HG03159 (cell line): ENCODE measurements around the gene NECTIN2.
"Not testable (repeated sequence)": the region's sequence is repeated elsewhere in the genome, so short reads cannot be mapped to it uniquely, and the experiment has no call there.

Source experiments
- ATAC-seq: cut with Tn5 transposase; IDR thresholded peaks from one replicate; pipeline ENCODE4 v1.9.1; 2021; ENCODE audit warnings: mild to moderate bottlenecking, moderate library complexity; ENCODE audit not compliant: unreplicated experiment

The NECTIN2 gene

DNA sequence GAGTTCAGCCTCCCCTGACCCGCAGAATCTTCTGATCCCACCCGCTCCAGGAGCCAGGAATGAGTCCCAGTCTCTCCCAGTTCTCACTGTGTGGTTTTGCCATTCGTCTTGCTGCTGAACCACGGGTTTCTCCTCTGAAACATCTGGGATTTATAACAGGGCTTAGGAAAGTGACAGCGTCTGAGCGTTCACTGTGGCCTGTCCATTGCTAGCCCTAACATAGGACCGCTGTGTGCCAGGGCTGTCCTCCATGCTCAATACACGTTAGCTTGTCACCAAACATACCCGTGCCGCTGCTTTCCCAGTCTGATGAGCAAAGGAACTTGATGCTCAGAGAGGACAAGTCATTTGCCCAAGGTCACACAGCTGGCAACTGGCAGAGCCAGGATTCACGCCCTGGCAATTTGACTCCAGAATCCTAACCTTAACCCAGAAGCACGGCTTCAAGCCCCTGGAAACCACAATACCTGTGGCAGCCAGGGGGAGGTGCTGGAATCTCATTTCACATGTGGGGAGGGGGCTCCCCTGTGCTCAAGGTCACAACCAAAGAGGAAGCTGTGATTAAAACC is 58.4 kb downstream of the NECTIN2 start:
- ATAC-seq = no peak

DNA sequence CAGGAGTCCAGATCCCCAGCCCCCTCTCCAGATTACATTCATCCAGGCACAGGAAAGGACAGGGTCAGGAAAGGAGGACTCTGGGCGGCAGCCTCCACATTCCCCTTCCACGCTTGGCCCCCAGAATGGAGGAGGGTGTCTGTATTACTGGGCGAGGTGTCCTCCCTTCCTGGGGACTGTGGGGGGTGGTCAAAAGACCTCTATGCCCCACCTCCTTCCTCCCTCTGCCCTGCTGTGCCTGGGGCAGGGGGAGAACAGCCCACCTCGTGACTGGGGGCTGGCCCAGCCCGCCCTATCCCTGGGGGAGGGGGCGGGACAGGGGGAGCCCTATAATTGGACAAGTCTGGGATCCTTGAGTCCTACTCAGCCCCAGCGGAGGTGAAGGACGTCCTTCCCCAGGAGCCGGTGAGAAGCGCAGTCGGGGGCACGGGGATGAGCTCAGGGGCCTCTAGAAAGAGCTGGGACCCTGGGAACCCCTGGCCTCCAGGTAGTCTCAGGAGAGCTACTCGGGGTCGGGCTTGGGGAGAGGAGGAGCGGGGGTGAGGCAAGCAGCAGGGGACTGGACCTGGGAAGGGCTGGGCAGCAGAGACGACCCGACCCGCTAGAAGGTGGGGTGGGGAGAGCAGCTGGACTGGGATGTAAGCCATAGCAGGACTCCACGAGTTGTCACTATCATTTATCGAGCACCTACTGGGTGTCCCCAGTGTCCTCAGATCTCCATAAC is 59.5 kb downstream of the NECTIN2 start, which contains the start of gene APOE:
Gene APOE (plus strand): TSS at position 360 of the 724 bp plus-strand sequence. CDS start 829 bp downstream, outside the sequence.
- ATAC-seq = no peak

DNA sequence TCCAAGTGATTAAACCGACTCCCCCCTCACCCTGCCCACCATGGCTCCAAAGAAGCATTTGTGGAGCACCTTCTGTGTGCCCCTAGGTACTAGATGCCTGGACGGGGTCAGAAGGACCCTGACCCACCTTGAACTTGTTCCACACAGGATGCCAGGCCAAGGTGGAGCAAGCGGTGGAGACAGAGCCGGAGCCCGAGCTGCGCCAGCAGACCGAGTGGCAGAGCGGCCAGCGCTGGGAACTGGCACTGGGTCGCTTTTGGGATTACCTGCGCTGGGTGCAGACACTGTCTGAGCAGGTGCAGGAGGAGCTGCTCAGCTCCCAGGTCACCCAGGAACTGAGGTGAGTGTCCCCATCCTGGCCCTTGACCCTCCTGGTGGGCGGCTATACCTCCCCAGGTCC is 61.5 kb downstream of the NECTIN2 start:
- ATAC-seq = no peak

DNA sequence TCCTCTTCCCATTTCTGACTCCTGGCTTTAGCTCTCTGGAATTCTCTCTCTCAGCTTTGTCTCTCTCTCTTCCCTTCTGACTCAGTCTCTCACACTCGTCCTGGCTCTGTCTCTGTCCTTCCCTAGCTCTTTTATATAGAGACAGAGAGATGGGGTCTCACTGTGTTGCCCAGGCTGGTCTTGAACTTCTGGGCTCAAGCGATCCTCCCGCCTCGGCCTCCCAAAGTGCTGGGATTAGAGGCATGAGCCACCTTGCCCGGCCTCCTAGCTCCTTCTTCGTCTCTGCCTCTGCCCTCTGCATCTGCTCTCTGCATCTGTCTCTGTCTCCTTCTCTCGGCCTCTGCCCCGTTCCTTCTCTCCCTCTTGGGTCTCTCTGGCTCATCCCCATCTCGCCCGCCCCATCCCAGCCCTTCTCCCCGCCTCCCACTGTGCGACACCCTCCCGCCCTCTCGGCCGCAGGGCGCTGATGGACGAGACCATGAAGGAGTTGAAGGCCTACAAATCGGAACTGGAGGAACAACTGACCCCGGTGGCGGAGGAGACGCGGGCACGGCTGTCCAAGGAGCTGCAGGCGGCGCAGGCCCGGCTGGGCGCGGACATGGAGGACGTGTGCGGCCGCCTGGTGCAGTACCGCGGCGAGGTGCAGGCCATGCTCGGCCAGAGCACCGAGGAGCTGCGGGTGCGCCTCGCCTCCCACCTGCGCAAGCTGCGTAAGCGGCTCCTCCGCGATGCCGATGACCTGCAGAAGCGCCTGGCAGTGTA is 62.2 kb downstream of the NECTIN2 start:
- no peak for ATAC-seq

DNA sequence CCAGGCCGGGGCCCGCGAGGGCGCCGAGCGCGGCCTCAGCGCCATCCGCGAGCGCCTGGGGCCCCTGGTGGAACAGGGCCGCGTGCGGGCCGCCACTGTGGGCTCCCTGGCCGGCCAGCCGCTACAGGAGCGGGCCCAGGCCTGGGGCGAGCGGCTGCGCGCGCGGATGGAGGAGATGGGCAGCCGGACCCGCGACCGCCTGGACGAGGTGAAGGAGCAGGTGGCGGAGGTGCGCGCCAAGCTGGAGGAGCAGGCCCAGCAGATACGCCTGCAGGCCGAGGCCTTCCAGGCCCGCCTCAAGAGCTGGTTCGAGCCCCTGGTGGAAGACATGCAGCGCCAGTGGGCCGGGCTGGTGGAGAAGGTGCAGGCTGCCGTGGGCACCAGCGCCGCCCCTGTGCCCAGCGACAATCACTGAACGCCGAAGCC is 62.8 kb downstream of the NECTIN2 start:
- ATAC-seq = no peak

DNA sequence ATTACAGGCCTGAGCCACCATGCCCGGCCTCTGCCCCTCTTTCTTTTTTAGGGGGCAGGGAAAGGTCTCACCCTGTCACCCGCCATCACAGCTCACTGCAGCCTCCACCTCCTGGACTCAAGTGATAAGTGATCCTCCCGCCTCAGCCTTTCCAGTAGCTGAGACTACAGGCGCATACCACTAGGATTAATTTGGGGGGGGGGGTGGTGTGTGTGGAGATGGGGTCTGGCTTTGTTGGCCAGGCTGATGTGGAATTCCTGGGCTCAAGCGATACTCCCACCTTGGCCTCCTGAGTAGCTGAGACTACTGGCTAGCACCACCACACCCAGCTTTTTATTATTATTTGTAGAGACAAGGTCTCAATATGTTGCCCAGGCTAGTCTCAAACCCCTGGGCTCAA is 63.7 kb downstream of the NECTIN2 start:
- no peak for ATAC-seq

DNA sequence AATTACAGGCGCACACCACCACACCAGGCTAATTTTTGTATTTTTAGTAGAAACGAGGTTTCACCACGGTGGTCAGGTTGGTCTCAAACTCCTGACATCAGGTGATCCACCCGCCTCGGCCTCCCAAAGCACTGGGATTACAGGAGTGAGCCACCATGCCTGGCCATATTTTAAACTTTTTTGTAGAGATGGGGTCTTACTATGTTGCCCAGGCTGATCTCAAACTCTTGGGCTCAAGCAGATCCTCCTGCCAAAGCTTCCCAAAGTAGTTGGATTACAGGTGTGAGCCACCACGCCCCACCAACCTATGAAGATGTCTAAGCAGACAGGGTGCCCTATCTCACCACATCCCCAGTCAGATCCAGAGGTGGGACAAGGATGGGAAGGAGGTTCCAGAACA is 65.8 kb downstream of the NECTIN2 start:
- not testable (repeated sequence) for ATAC-seq

DNA sequence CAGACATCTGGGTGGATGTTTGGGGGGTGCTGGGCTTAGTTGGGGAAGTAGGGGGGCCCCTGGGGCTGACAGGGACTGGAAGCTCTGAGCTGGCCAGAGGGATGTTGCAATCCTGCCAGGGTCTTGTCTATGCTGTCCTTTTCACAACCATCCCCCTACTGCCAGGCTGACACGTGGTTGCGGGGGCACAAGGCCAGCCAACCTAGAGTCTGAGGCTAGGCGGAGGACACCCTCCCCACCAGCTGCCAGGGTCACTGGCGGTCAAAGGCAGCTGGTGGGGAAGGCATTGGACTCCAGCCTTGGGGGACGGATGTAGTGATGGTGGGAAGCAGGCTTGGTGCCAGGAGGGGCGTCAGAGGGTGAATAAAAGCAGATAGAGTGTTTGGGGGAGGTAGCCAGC is 66.8 kb downstream of the NECTIN2 start:
- ATAC-seq = no peak

DNA sequence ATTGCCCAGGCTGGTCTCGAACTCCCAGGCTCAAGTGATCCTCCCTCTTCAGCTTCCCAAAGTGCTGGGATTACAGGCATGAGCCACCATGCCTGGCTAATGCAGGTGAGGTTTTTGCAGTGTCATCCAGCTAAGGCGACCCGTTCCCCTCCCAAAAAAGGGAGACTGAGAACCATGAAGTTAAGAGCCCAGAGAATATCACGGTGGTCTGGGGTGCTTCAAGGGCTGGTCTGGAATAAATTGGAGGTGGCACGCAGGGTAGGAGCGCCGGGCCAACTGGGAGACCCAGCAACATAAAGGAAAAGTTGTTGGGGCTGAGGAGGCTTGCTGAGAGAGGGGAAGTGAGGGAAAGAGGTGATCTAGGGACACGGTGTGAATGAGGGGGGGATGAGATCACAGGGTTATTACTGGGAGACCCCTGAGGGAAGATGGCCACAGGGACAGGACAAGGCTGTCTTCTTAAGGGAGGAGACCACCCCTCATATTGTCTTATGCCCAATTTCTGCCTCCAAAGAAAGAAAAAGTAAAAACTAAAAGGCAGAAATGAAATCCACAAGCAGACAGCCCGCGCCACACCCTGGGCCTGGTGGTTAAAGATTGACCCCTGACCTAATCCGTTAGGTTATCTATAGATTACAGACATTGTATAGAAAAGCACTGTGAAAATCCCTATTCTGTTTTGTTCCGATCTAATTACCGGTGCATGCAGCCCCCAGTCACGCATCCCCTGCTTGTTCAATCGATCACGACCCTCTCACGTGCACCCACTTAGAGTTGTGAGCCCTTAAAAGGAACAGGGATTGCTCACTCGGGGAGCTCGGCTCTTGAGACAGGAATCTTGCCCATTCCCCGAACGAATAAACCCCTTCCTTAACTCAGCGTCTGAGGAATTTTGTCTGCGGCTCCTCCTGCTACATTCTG is 67.7 kb downstream of the NECTIN2 start:
- not testable (repeated sequence) for ATAC-seq

DNA sequence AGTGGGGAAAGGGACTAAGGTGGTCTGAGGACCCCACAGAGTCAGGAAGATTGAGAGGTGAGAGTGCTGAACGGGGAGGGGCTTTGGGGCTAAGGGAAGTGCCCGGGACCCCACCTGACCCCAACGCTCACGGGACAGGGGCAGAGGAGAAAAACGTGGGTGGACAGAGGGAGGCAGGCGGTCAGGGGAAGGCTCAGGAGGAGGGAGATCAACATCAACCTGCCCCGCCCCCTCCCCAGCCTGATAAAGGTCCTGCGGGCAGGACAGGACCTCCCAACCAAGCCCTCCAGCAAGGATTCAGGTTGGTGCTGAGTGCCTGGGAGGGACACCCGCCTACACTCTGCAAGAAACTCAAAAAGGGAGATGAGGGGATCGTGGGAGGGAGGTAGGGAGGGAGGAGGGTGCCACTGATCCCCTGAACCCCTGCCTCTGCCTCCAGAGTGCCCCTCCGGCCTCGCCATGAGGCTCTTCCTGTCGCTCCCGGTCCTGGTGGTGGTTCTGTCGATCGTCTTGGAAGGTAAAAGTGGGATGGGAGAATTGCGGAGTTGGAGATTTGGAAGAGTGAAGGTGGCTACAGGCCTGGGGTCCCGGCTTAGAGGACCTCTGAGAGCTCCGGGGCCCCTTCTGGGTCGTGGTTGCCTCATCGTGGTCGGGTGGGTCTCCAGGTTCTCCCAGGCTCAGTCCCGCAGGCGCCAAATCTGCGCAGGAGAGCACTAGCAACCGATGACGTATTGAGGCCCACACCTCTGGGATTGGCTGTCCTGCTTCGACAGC is 68.5 kb downstream of the NECTIN2 start, which contains the start of gene APOC1:
Gene APOC1 (plus strand): TSS at position 176 of the 774 bp plus-strand sequence. CDS start 284 bp downstream, at position 460.
- peak; percentile 91 for ATAC-seq

DNA sequence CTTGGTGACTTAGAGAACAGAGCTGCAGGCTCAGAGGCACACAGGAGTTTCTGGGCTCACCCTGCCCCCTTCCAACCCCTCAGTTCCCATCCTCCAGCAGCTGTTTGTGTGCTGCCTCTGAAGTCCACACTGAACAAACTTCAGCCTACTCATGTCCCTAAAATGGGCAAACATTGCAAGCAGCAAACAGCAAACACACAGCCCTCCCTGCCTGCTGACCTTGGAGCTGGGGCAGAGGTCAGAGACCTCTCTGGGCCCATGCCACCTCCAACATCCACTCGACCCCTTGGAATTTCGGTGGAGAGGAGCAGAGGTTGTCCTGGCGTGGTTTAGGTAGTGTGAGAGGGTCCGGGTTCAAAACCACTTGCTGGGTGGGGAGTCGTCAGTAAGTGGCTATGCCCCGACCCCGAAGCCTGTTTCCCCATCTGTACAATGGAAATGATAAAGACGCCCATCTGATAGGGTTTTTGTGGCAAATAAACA is 78.2 kb downstream of the NECTIN2 start:
- ATAC-seq = no peak

DNA sequence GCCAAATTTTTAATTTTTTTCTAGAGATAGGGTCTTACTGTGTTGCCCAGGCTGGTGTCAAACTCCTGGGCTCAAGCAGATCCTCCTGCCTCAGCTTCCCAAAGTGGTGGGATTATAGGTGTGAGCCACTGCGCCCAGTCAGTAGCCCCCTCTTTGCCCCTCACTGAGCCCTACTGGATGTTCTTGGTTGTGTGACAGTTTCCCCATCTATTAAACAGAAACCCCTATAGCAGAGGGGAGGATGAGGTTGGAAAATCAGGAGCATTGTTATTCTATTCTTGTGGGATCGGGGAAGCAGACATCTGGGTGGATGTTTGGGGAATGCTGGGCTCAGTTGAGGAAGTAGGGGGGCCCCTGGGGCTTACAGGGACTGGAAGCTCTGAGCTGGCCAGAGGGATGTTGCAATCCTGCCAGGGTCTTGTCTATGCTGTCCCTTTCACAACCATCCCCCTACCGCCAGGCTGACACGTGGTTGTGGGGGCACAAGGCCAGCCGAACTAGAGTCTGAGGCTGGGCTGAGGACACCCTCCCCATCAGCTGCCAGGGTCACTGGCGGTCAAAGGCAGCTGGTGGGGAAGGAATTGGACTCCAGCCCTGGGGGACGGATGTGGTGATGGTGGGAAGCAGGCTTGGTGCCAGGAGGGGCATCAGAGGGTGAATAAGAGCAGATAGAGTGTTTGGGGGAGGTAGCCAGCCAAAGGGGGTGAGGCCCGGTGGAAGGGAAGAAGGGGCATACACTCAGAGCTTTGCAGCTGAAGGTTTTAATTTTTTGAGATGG is 79.2 kb downstream of the NECTIN2 start:
- no peak for ATAC-seq

DNA sequence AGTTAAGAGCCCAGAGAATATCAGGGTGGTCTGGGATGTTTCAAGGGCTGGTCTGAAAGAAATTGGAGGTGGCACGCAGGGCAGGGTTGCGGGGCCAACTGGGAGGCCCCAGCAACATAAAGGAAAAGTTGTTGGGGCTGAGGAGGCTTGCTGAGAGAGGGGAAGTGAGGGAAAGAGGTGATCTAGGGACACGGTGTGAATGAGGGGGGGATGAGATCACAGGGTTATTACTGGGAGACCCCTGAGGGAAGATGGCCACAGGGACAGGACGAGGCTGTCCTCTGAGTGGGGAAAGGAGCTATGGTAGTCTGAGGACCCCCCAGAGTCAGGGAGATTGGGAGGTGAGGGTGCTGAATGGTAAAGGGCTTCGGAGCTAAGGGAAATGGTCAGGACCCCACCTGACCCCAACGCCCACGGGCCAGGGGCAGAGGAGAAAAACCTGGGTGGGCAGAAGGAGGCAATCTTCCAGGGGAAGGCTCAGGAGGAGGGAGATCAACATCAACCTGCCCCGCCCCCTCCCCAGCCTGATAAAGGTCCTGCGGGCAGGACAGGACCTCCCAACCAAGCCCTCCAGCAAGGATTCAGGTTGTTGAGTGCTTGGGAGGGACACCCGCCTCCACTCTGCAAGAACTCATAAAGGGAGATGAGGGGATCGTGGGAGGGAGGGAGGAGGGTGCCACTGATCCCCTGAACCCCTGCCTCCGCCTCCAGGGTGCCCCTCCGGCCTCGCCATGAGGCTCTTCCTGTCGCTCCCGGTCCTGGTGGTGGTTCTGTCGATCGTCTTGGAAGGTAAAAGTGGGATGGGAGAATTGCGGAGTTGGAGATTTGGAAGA is 80.4 kb downstream of the NECTIN2 start:
- ATAC-seq = not testable (repeated sequence)

DNA sequence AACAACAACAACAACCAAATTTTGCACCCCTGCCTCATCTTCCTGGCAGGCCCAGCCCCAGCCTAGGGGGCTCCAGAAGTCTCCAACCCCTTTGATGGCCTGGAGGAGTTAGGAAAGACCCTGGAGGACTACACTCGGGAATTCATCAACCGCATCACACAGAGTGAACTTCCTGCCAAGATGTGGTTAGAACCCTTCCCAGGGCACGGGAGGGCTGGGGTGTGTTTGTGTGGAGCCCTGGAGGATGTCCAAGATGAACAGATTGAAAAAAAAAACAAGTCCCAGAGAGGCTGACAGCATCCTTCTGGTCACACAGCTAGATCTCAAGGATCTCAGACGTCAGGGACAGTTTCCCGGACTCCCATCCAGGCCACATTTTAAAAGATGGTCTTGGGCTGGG is 81.6 kb downstream of the NECTIN2 start:
- ATAC-seq = no peak

DNA sequence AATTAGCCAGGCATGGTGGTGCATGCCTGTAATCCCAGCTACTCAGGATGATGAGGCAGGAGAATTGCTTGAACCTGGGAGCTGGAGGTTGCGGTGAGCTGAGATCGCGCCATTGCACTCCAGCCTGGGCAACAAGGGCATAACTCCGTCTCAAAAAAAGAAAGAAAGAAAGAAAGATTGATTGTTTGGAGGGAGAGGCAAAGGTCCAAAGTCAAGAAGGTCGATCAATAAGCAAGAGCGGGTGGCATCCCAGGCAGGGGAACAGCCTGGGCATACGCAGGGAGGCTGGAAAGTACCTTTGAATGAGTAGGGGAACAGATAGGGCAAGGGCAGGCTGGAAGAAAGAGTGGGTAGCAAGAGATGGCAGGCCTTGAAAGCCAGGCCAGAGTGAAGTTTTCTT is 84.0 kb downstream of the NECTIN2 start:
- no peak for ATAC-seq

DNA sequence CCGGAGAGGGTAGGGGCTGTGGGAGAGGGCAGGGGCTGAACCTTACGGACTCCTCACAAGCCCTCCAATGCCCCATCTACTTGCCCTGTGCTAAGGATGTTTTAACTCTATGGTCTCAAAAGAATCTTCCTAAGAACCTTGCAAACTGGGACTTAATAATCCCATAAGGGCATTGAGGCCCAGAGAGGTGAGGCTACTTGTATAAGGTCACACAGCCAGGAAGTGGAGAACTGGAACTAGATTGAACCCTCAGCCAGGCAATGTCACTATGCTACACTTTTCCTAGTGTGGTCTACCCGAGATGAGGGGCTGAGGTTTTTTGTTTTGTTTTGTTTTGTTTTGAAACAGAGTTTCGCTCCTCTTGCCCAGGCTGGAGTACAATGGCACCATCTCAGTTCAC is 85.4 kb downstream of the NECTIN2 start:
- ATAC-seq = no peak
